NCI-H2081 (cell line): Measurements from ENCODE around the gene CERS2.
A peak's percentile ranks its signal among the peaks of the same experiment; 100 is the strongest.
"Not testable (repeated sequence)": the region's sequence is repeated elsewhere in the genome, so short reads cannot be mapped to it uniquely, and the experiment has no call there.

Experiments used
- DNase-seq, 2 experiments: peaks; one replicate each; lab custom pipeline; 2025; lab: John Stamatoyannopoulos, UW

CERS2 gene

GRCh38 chr1:150970808-150971582 lies 3.6 kb downstream of the CERS2 start:
- no peak for DNase-seq

- no peak for DNase-seq
Measured at GRCh38 chr1:150969626-150970025, 5.0 kb downstream of the CERS2 start.

DNA sequence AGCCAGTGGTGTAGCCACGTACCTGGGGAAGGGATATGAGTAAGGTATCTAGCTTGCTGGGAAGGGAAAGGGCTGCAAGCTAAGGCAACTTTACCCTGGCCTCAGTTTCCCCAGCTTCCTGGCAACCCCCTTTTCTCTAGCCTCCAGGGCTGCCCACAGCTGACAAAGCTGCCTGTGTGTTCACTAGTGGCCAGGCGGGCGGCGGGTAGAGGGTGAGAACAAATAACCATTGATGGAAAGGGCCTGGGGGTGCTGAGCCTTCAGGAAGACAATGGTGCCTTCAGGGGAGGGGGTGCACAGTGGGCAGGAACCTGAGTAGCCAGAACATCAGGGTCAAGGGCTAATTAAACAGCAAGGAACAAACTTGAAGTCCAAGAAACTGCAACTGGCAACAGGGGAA lies 6.1 kb downstream of the CERS2 start:
- DNase-seq, result no peak

DNA sequence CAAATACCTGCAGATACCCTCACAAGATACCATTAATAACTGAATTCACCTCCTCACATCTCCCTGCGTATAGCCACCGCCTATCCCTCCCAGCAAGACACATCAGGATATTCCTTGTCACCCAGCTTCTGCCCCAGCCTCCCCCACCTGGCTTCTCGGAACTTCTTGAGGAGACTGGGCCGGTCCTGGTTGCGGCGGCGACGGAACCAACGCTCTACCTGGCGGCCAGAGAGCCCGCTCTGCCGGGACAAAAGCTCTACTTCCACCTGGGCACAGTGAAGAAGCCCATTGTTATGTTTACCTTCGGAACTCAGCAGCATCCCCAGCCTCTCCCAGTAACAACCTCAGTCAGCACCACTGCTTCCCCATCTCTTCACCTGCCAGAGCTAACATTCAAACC lies 6.7 kb downstream of the CERS2 start:
- DNase-seq, result no peak

- DNase-seq, result no peak
Measured at GRCh38 chr1:150966011-150966410, 8.6 kb downstream of the CERS2 start.

GRCh38 chr1:150965605-150966004 lies 9.0 kb downstream of the CERS2 start:
- DNase-seq, result no peak

DNA sequence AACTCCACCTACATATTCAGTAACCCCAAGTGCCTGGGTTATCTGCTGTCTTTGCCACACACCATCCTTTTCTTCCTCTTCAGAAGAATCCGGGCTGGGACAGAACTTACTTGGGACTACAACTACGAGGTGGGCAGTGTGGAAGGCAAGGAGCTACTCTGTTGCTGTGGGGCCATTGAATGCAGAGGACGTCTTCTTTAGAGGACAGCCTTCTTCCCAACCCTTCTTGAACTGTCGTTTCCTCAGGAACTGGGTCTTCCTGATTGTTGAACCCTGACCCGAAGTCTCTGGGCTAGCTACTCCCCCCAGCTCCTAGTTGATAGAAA lies 10.5 kb downstream of the CERS2 start:
- DNase-seq, result no peak

- DNase-seq, result no peak
Measured at GRCh38 chr1:150963321-150964163, 11.1 kb downstream of the CERS2 start.

DNA sequence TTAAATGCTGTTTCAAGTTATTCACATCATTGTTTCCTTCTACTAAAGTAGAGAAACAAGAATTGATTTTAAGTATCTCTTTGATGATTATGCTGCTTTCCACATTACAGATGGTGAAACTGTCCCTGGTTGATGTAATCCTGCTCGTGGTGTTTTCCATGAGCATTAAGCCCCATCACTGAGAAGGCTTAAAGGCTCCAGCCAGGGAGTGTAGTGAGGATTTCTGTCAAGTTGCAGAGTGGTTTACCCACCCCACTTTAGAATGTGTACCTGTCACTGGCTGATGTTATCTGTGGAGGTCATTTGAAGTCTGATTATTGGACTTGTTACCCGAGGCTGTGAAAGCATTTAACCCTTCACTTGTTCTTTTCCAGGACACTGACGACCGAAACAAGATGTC lies 12.9 kb downstream of the CERS2 start:
- DNase-seq, result no peak

DNA sequence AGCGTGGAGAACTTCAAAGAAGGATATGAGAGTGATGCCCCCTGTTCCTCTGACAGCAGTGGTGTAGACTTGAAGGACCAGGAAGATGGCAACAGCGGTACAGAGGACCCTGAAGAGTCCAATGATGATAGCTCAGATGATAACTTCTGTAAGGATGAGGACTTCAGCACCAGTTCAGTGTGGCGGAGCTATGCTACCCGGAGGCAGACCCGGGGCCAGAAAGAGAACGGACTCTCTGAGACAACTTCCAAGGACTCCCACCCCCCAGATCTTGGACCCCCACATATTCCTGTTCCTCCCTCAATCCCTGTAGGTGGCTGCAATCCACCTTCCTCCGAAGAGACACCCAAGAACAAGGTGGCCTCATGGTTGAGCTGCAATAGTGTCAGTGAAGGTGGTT lies 14.0 kb downstream of the CERS2 start:
- DNase-seq, result no peak

DNA sequence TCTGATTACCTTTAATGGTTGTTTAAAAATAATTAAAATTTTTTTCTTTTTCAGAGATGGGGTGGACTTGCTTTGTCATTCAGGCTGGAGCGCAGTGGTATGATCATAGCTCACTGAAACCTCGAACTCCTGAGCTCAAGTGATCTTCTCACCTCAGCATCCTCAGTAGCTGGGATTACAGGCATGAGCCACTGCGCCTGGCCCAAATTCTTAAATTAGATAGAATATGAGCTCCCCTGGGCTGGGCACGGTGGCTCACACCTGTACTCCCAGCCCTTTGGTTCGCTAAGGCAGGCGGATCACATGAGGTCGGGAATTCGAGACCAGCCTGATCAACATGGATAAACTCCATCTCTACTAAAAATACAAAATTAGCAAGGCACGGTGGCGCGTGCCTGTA lies 17.0 kb downstream of the CERS2 start:
- DNase-seq, result no peak

- DNase-seq, result no peak
Measured at GRCh38 chr1:150955280-150955679, 19.4 kb downstream of the CERS2 start.

DNA sequence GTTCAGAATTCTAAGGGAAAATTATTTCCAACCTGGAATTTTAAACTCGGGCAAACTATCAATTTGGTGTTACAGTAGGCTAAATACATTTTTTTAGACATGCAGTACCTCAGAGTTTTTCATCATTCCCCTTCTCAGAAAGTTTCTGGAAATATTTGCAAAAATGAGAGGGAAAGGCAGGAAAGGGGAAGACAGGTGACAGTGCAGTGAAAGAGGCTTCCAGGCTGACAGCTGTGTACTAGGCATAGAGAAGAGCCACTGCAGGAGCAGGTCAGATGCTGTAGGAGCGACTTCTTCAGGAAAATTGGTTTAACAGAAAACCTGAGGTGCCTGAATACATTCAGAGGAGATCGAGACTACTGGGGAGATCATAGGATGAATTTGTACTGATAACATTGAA lies 19.9 kb downstream of the CERS2 start:
- DNase-seq, result no peak

DNA sequence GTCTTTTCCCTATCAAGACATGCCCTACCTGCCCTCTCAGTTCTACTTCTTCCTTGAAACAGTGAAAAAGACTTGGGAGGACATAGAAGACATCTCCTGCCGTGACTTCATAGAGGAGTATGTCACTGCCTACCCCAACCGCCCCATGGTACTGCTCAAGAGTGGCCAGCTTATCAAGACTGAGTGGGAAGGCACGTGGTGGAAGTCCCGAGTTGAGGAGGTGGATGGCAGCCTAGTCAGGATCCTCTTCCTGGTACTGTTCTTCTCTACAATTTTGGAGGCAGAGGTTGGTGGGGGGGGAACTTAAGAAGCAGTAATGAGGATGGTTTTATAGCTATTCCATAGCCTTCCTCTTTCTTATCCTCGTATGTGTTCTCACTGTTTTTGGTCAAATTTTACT lies 29.8 kb downstream of the CERS2 start:
- no peak for DNase-seq

DNA sequence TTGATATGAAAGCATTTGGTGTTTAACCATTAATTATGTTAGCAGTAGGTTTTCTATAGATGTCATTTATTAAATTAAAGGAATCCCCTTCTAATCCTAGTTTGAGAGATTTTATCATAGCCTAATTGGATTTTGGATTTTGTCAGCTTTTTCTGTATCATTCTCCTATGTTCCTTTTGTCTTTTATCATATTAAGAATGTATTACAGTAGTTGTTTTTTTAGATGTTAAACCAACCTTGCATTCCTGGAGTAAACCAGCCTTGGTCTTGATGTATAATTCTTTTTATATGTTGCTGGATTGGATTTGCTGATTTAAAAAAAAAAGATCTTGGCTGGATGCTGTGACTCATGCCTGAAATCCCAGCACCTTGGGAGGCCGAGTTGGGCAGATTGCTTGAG lies 42.9 kb downstream of the CERS2 start:
- no peak for DNase-seq

DNA sequence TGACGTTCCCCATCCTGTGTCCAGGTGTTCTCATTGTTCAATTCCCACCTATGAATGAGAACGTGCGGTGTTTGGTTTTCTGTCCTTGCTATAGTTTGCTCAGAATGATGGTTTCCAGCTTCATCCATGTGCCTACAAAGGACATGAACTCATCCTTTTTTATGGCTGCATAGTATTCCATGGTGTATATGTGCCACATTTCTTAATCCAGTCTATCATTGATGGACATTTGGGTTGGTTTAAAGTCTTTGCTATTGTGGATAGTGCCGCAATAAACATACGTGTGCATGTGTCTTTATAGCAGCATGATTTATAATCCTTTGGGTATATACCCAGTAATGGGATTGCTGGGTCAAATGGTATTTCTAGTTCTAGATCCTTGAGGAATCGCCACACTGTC lies 45.9 kb downstream of the CERS2 start:
- DNase-seq, result not testable (repeated sequence)

- no peak for DNase-seq
Measured at GRCh38 chr1:150928286-150928685, 46.3 kb downstream of the CERS2 start.

DNA sequence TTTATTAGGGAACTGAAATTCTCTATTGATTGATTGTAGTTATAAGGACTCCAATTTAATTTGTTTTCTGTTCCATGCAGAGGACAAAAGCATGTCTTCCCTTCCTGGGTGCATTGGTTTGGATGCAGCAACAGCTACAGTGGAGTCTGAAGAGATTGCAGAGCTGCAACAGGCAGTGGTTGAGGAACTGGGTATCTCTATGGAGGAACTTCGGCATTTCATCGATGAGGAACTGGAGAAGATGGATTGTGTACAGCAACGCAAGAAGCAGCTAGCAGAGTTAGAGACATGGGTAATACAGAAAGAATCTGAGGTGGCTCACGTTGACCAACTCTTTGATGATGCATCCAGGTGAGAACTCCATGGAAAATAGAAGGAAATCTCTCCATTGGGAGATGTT lies 47.0 kb downstream of the CERS2 start:
- no peak for DNase-seq

DNA sequence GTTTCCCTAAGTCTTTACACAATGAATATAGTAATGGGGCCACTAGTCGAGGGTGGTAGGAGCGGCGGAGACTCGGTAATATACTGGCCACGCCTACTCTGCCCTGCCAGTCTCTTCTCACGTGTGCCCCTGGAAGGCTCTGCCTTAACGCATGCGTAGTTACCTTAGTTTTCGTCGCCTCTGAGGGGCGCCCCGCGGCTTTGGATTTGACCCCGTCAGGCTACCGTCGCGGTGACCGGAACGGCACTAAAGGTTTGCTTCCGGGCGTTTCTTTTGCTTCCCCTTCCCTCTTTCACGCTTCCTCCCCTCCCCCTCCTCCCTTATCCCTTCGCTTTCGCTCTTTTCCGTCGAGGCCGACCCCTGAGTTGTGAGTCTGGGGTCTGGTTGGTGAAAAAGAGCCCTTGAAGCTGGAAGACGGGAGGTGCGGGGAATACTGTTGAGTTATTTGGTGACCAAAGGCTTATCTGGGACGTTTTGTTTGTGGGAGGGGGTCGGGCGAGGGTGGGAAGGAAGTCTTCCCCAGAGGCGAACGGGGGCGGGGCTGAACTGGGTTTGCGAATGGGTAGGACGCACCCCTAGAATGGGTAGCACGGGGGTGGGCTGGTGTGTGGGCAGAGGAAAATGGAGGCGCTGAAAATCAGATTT lies 48.4 kb downstream of the CERS2 start, which contains the start of gene SETDB1:
TSS of gene SETDB1 (plus strand) at position 267 of the 645 bp plus-strand sequence. CDS start 1,352 bp downstream, outside the sequence.
- DNase-seq, result peak; percentile 99

DNA sequence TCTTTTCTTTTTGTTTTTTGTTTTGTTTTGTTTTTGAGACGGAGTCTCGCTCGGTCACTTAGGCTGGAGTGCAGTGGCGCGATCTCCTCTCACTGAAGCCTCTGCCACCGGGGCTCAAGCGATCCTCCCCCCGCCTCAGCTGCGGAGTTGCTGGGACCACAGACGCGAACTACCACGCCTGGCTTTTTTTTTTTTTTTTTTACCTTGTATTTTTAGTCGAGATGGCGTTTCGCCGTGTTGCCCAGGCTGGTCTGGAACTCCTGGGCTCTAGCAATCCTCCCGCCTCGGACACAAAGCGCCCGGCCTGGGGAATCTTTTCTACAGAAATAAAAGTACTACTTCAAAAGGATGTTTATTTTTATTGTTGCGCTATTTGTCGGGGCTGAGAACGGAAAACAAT lies 49.6 kb downstream of the CERS2 start:
- DNase-seq, result no peak

- peak; percentile 66 to 85 for DNase-seq
Measured at GRCh38 chr1:150922519-150922975, 52.1 kb downstream of the CERS2 start.

GRCh38 chr1:150917387-150917786 lies 57.2 kb downstream of the CERS2 start:
- DNase-seq, result no peak
